ENCODE data around the gene SAMD4B. TPM values are rescaled to one million over a fixed set of nuclear protein-coding genes. Genes with fewer than 3 reads are reported as not detected.
"Not testable (repeated sequence)": the region's sequence is repeated elsewhere in the genome, so short reads cannot be mapped to it uniquely, and the experiment has no call there.

SAMD4B gene
- total RNA-seq, 1 experiment from 2014 or later, result 80.4 TPM

GRCh38 chr19:39336483-39336882 is 5.7 kb upstream of the SAMD4B start:
- H3K9me2 ChIP-seq (replicated peaks; ENCODE audit: low read length), result no peaks in the 10 kb centered on the region
- intact Hi-C loops (cut with micrococcal nuclease), result no loop called here
- peaks cover 4% of the 10 kb centered on the region; the same call in 1 of the 2 replicates for H3K79me2 ChIP-seq (ENCODE audit: low read length)
- H3K4me2 ChIP-seq (ENCODE audit: low read length), result no peak overlapping the region
- no peak overlapping the region for H2AFZ ChIP-seq (ENCODE audit: low read length)
- TF ChIP-seq CTCF (conservative IDR thresholded peaks at IDR 0.05; ENCODE audit: low read depth, low read length) (no peak), EZH2phosphoT487 (IDR thresholded peaks at IDR 0.05; ENCODE audit: borderline replicate concordance, low read length) (no peak), EZH2 (IDR thresholded peaks at IDR 0.05; ENCODE audit: low read length, unreplicated experiment) (no peak)
- no peak for DNase-seq
- no peak overlapping the region for H3K9ac ChIP-seq (ENCODE audit: low read length)
- H4K20me1 ChIP-seq (ENCODE audit: low read length), result no peaks in the 10 kb centered on the region
- H3K27ac ChIP-seq (ENCODE audit: low read length), result no peak overlapping the region
- H3K4me1 ChIP-seq (ENCODE audit: insufficient read depth, low read length), result 0 out of 2 replicates have a peak, but pooled peaks cover 4% of the 10 kb centered on the region
- H3K9me3 ChIP-seq (ENCODE audit: low read length), result no peaks in the 10 kb centered on the region
- no peaks in the 10 kb centered on the region for H3K36me3 ChIP-seq (ENCODE audit: low read depth, low read length)
- CTCF ChIA-PET, result no interaction called here
- POLR2A ChIA-PET (ENCODE audit: unreplicated experiment), result no interaction called here
- no peak for ATAC-seq
- H3K27me3 ChIP-seq (ENCODE audit: low read length), result no peaks in the 10 kb centered on the region
- BruUV-seq (replicated peaks), result no TSS peak
- no peak overlapping the region for H3K4me3 ChIP-seq (ENCODE audit: low read length)
- no peaks in the 10 kb centered on the region for H3F3A ChIP-seq (ENCODE audit: low read length, unreplicated experiment)

GRCh38 chr19:39339674-39340073 is 2.5 kb upstream of the SAMD4B start:
- H3K9me2 ChIP-seq (replicated peaks; ENCODE audit: low read length), result no peaks in the 10 kb centered on the region
- intact Hi-C loops (cut with micrococcal nuclease), result no loop called here
- no peak overlapping the region for H3K27ac ChIP-seq (ENCODE audit: low read length)
- H3K9me3 ChIP-seq (ENCODE audit: low read length), result no peaks in the 10 kb centered on the region
- H3K4me2 ChIP-seq (ENCODE audit: low read length), result no peak overlapping the region
- no peak overlapping the region for H2AFZ ChIP-seq (ENCODE audit: low read length)
- no TSS peak for BruUV-seq (replicated peaks)
- TF ChIP-seq CTCF (conservative IDR thresholded peaks at IDR 0.05; ENCODE audit: low read depth, low read length), result no peak
- no peak for TF ChIP-seq EZH2phosphoT487 (IDR thresholded peaks at IDR 0.05; ENCODE audit: borderline replicate concordance, low read length)
- TF ChIP-seq EZH2 (IDR thresholded peaks at IDR 0.05; ENCODE audit: low read length, unreplicated experiment), result no peak
- H3F3A ChIP-seq (ENCODE audit: low read length, unreplicated experiment), result no peaks in the 10 kb centered on the region
- ATAC-seq (no peak), DNase-seq (no peak)
- H3K4me1 ChIP-seq (ENCODE audit: insufficient read depth, low read length), result peaks cover 12% of the 10 kb centered on the region
- no peaks in the 10 kb centered on the region for H4K20me1 ChIP-seq (ENCODE audit: low read length)
- H3K9ac ChIP-seq (ENCODE audit: low read length), result no peak overlapping the region
- H3K36me3 ChIP-seq (ENCODE audit: low read depth, low read length), result no peaks in the 10 kb centered on the region
- ChIA-PET POLR2A (ENCODE audit: unreplicated experiment) (no interaction called here), CTCF (no interaction called here)
- H3K4me3 ChIP-seq (ENCODE audit: low read length), result no peak overlapping the region
- H3K79me2 ChIP-seq (ENCODE audit: low read length), result peaks cover 25% of the 10 kb centered on the region
- H3K27me3 ChIP-seq (ENCODE audit: low read length), result no peaks in the 10 kb centered on the region

GRCh38 chr19:39340156-39340555 is 2.1 kb upstream of the SAMD4B start:
- H3K4me3 ChIP-seq (ENCODE audit: low read length); H3K4me2 ChIP-seq (ENCODE audit: low read length); BruUV-seq (replicated peaks); CTCF ChIA-PET; intact Hi-C loops (cut with micrococcal nuclease); DNase-seq; POLR2A ChIA-PET (ENCODE audit: unreplicated experiment); H3K27ac ChIP-seq (ENCODE audit: low read length); ATAC-seq; H3K9me2 ChIP-seq (replicated peaks; ENCODE audit: low read length); H3F3A ChIP-seq (ENCODE audit: low read length, unreplicated experiment); H3K36me3 ChIP-seq (ENCODE audit: low read depth, low read length); H4K20me1 ChIP-seq (ENCODE audit: low read length); H3K9ac ChIP-seq (ENCODE audit: low read length); H3K9me3 ChIP-seq (ENCODE audit: low read length); H2AFZ ChIP-seq (ENCODE audit: low read length); H3K27me3 ChIP-seq (ENCODE audit: low read length): not testable (repeated sequence)
- Histone ChIP-seq H3K79me2 (ENCODE audit: low read length) (peaks cover 29% of the 10 kb centered on the region), H3K4me1 (ENCODE audit: insufficient read depth, low read length) (peaks cover 12% of the 10 kb centered on the region)

Measured in PC-3 (cell line).